PC-3 (cell line): ENCODE results near the gene VSIR. TPM values are rescaled to one million over a fixed set of nuclear protein-coding genes. Genes with fewer than 3 reads are reported as not detected.

Experiments used
- ATAC-seq: fragments of 200-7000 bp; cut with Tn5 transposase; 2 replicates; pipeline ENCODE4 v1.9.1; 2020; ENCODE audit warnings: mild to moderate bottlenecking, moderate library complexity
- BruUV-seq: library from RNA; stranded (reverse); fragments of 400-500 nt; replicated peaks from 2 replicates; lab custom pipeline; 2021; lab: Mats Ljungman, UMichigan
- CTCF ChIA-PET: fragments of 300-600 bp; sonication (Branson Sonifier 250); formaldehyde crosslinking; loops from one replicate; lab custom pipeline; 2022; ENCODE audit warnings: antibody characterized with exemption; lab: Charles Lee
- POLR2A ChIA-PET: fragments of 300-600 bp; sonication (Branson Sonifier 250); formaldehyde crosslinking; loops from one replicate; lab custom pipeline; 2022; ENCODE audit warnings: antibody characterized with exemption; ENCODE audit not compliant: unreplicated experiment; lab: Charles Lee
- DNase-seq: peaks from one replicate; pipeline ENCODE4 v3.0.0-alpha.2; 2015
- H2AFZ ChIP-seq: fragments of 300-600 bp; sonication (generic); 2 replicates; pipeline ENCODE4 v1.6.0; 2016; ENCODE audit warnings: antibody characterized with exemption, low read length
- H3F3A ChIP-seq: fragments of 300-600 bp; sonication (generic); one replicate; pipeline ENCODE4 v1.6.0; 2017; ENCODE audit warnings: antibody characterized with exemption, low read length, control low read depth, mild to moderate bottlenecking; ENCODE audit not compliant: unreplicated experiment
- H3K27ac ChIP-seq: fragments of 300-600 bp; sonication (generic); 2 replicates; pipeline ENCODE4 v1.5.1; 2016; ENCODE audit warnings: mild to moderate bottlenecking, low read length
- H3K27me3 ChIP-seq: fragments of 300-600 bp; sonication (generic); 2 replicates; pipeline ENCODE4 v1.6.1; 2016; ENCODE audit warnings: low read length, mixed read lengths
- H3K36me3 ChIP-seq: fragments of 300-600 bp; sonication (generic); 2 replicates; pipeline ENCODE4 v1.6.1; 2016; ENCODE audit warnings: low read depth, mixed run types, low read length, mixed read lengths
- H3K4me1 ChIP-seq: fragments of 300-600 bp; sonication (generic); 2 replicates; pipeline ENCODE4 v1.5.1; 2016; ENCODE audit warnings: low read length; ENCODE audit not compliant: insufficient read depth
- H3K4me2 ChIP-seq: fragments of 300-600 bp; sonication (generic); 2 replicates; pipeline ENCODE4 v1.6.0; 2016; ENCODE audit warnings: low read length
- H3K4me3 ChIP-seq: fragments of 300-600 bp; sonication (generic); 2 replicates; pipeline ENCODE4 v1.5.1; 2016; ENCODE audit warnings: mild to moderate bottlenecking, low read length, mixed read lengths
- H3K79me2 ChIP-seq: fragments of 300-600 bp; sonication (generic); 2 replicates; pipeline ENCODE4 v1.6.1; 2017; ENCODE audit warnings: low read length, mixed read lengths
- H3K9ac ChIP-seq: fragments of 300-600 bp; sonication (generic); 2 replicates; pipeline ENCODE4 v1.6.0; 2016; ENCODE audit warnings: mild to moderate bottlenecking, low read length
- H3K9me2 ChIP-seq: fragments of 300-600 bp; sonication (generic); replicated peaks from 2 replicates; pipeline ENCODE4 v1.6.1; 2016; ENCODE audit warnings: mixed run types, low read length, mixed read lengths
- H3K9me3 ChIP-seq: fragments of 300-600 bp; sonication (generic); 2 replicates; pipeline ENCODE4 v1.6.1; 2016; ENCODE audit warnings: low read length, mixed read lengths
- H4K20me1 ChIP-seq: fragments of 300-600 bp; sonication (generic); 2 replicates; pipeline ENCODE4 v1.6.1; 2016; ENCODE audit warnings: low read length, mixed read lengths
- CTCF ChIP-seq: fragments of 300-600 bp; sonication (generic); conservative IDR thresholded peaks from 2 replicates; pipeline ENCODE4 v1.5.1; 2017; ENCODE audit warnings: antibody characterized with exemption, low read depth, mild to moderate bottlenecking, low read length
- EZH2 ChIP-seq: fragments of 300-600 bp; sonication (generic); IDR thresholded peaks from one replicate; pipeline ENCODE4 v1.6.1; 2017; ENCODE audit warnings: antibody characterized with exemption, mild to moderate bottlenecking, low read length; ENCODE audit not compliant: unreplicated experiment
- EZH2phosphoT487 ChIP-seq: fragments of 300-600 bp; sonication (generic); IDR thresholded peaks from 2 replicates; pipeline ENCODE4 v1.6.1; 2018; ENCODE audit warnings: mild to moderate bottlenecking, antibody characterized with exemption, low read length, borderline replicate concordance
- intact Hi-C: fragments of 100-400 bp; cut with micrococcal nuclease; formaldehyde crosslinking; loops from 2 replicates; pipeline ENCODE4 v1.9.0; 2023
- total RNA-seq: library from RNA; depleted of rRNA; stranded (reverse); fragments of >200 nt; gene quantifications from 2 replicates; pipeline ENCODE4 v1.2.3, GENCODE V29; 2014

The VSIR gene
- total RNA-seq, 1 experiment from 2014 or later = 14.1 TPM

GRCh38 chr10:71706216-71707121, 66.9 kb downstream of the VSIR start:
- Histone ChIP-seq H3K4me1 (no peaks in the 10 kb centered on the region), H3F3A (no peaks in the 10 kb centered on the region), H3K4me3 (no peak overlapping the region), H3K79me2 (no peaks in the 10 kb centered on the region), H3K4me2 (no peak overlapping the region), H3K9me2 (no peaks in the 10 kb centered on the region), H3K27me3 (no peaks in the 10 kb centered on the region), H4K20me1 (no peaks in the 10 kb centered on the region), H3K9ac (no peak overlapping the region), H3K27ac (no peak overlapping the region), H3K9me3 (no peaks in the 10 kb centered on the region), H3K36me3 (no peaks in the 10 kb centered on the region; the same call in 1 of the 2 replicates), H2AFZ (no peak overlapping the region)
- ChIA-PET POLR2A (no interaction called here), CTCF (interaction anchor here (0.5 to 0.6 kb wide), 2 partner anchors 388 to 912 kb away, joined by 3 to 4 read pairs; partner anchors contain the start of gene SLC29A3)
- no TSS peak for BruUV-seq
- ATAC-seq (no peak), DNase-seq (no peak)
- intact Hi-C loops = loop anchor here (5.0 to 10.0 kb wide), 3 partner anchors 106 to 392 kb away; partner anchors contain the start of gene SLC29A3
- no peak for TF ChIP-seq EZH2phosphoT487
- TF ChIP-seq CTCF = no peak
- no peak for TF ChIP-seq EZH2

- intact Hi-C loops = loop anchor here (5.0 to 10.0 kb wide), 3 partner anchors 107 to 391 kb away; partner anchors contain the start of gene SLC29A3
- Histone ChIP-seq H4K20me1 (no peaks in the 10 kb centered on the region), H3K9ac (no peak overlapping the region), H3K27ac (no peak overlapping the region), H3K36me3 (no peaks in the 10 kb centered on the region; the same call in 1 of the 2 replicates), H3K4me1 (no peaks in the 10 kb centered on the region), H3K9me2 (no peaks in the 10 kb centered on the region), H3K4me2 (no peak overlapping the region), H3K9me3 (no peaks in the 10 kb centered on the region), H3K79me2 (no peaks in the 10 kb centered on the region), H3F3A (no peaks in the 10 kb centered on the region), H3K4me3 (no peak overlapping the region), H3K27me3 (no peaks in the 10 kb centered on the region), H2AFZ (no peak overlapping the region)
- ChIA-PET CTCF (interaction anchor here (0.6 kb wide), 1 partner anchor 913 kb away, joined by 3 read pairs; no protein-coding TSS in a partner anchor), POLR2A (no interaction called here)
- TF ChIP-seq CTCF (no peak), EZH2 (no peak), EZH2phosphoT487 (no peak)
- BruUV-seq = no TSS peak
- ATAC-seq (no peak), DNase-seq (no peak)
Observed at GRCh38 chr10:71705582-71705981, 67.7 kb downstream of the VSIR start.
